NT2/D1 (cell line): ENCODE data around the gene CD2AP.

ENCODE experiments used
- YY1 ChIP-seq: IDR thresholded peaks from 2 replicates; pipeline ENCODE4 v1.6.1; 2011; ENCODE audit not compliant: insufficient read length, insufficient read depth
- ZNF274 ChIP-seq: IDR thresholded peaks from 2 replicates; pipeline ENCODE4 v1.6.1; 2011; ENCODE audit warnings: mild to moderate bottlenecking, low read depth, low read length

- no peak for TF ChIP-seq YY1
- no peak for TF ChIP-seq ZNF274
Measured at GRCh38 chr6:47674673-47675072, 197.1 kb downstream of the CD2AP start.
